GM10847 (cell line): ENCODE results near the gene RBFOX2.

Experiments used
- POLR2A ChIP-seq: IDR thresholded peaks from 2 replicates; pipeline ENCODE4 v1.6.1; 2011; ENCODE audit not compliant: insufficient read length; ENCODE audit errors: extremely low read depth

RBFOX2 gene

GRCh38 chr22:35758394-35758793, 270.2 kb downstream of the RBFOX2 start:
- TF ChIP-seq POLR2A, result no peak

GRCh38 chr22:35756722-35757121, 271.9 kb downstream of the RBFOX2 start:
- no peak for TF ChIP-seq POLR2A

GRCh38 chr22:35754761-35755160, 273.9 kb downstream of the RBFOX2 start:
- TF ChIP-seq POLR2A, result no peak

DNA sequence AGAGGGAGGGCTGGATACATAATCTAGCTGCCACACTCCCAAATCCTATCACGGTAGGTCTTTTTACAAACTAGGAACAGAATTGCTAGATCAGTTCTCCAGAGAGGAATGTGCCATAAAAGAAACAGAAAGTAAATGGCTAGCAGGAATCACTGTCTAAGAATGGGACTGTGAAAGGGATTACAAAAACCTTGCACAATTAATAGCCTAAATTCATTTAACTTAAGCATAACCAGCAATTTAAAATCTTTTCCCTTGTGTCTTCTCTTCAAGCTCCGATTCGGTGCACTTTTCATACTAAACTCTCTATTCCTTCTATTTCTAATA, 275.8 kb downstream of the RBFOX2 start:
- no peak for TF ChIP-seq POLR2A

GRCh38 chr22:35752006-35752862, 276.4 kb downstream of the RBFOX2 start:
- no peak for TF ChIP-seq POLR2A

- TF ChIP-seq POLR2A, result no peak
Measured at GRCh38 chr22:35749808-35750207, 278.8 kb downstream of the RBFOX2 start.

- TF ChIP-seq POLR2A, result no peak
Measured at GRCh38 chr22:35746946-35747703, 281.5 kb downstream of the RBFOX2 start.

GRCh38 chr22:35746248-35746647, 282.4 kb downstream of the RBFOX2 start:
- no peak for TF ChIP-seq POLR2A

GRCh38 chr22:35743326-35743860, 285.2 kb downstream of the RBFOX2 start:
- TF ChIP-seq POLR2A, result no peak

GRCh38 chr22:35742342-35743100, 286.1 kb downstream of the RBFOX2 start:
- TF ChIP-seq POLR2A, result no peak

DNA sequence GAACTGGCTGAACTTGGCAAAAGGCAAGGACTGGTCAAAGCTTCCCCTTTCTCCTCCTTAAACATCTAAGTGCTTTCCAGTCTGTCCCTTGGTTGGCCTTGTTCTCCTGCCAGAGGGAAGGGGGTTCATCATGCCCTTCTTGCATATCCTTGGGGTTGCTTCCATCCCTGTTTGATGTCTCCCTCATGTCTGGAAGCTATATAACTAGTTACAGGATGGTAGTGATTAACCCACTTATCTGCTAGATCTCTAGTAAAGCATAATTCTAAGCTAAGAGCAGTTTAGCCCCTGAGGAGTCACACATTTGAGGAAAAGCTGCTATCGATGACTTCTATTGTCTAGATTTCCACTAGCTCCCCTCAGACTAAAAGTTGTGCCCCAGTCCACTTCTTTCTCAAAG, 288.0 kb downstream of the RBFOX2 start:
- TF ChIP-seq POLR2A, result no peak

DNA sequence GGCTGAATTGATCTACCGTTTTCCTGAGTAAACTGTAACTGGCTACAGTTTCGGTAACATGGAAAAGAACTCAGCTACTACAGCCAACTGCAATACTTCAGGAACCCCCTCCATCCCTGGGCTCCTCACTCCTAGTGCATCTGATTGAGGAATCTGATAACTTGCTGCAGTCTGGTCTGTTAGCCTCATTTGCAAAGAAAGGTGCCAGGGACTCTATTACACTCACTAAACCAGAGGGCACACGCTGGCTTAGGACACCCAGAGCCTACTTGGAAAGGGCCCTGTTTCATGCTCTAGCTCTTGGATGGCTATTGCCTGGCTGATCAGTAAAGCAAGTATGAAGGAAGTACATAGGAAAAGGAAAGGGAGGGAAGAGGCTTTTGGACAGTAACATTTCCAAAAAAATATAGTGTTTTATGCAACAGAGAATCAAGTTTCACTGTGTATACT, 288.7 kb downstream of the RBFOX2 start:
- TF ChIP-seq POLR2A, result no peak

DNA sequence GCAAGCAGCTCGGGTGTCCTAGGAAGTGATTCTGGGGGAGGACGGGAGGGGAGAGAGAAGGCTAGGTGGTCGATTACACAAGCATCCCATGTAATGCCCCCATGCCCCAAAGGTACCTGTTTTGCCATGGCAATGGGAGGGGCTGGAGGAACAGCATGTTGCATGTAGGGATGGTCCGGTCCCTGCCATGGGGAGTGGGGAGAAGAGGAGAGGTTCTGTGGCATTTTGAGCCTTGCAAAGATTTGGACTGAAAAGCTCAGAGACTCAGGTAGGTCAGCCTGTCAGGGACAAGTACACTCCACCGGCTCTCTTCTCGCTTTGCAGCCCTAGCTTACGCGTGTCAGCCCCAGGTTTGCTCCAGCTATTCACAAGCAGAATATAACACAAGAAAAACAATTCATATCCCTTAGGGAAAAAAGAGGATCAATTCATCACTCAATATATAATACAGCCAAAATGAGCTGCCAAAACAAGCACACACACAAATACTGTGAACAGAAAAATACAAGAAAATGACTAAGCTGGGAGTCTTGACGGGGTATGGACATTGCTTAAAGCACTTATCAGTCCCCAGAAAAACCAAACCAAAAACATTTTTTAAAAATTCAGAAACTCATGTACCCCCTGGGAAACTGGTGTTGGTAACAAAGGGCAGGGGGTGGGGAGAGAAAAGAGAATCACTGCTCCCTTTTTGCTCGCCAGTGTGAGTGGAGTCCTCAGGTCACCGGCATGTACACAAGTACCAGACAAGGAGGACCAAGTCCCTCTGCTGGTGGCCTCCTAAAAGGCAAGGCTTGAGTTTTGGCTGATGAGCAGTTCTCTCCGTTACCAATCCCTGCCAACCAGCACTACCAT, 289.3 kb downstream of the RBFOX2 start:
- no peak for TF ChIP-seq POLR2A

DNA sequence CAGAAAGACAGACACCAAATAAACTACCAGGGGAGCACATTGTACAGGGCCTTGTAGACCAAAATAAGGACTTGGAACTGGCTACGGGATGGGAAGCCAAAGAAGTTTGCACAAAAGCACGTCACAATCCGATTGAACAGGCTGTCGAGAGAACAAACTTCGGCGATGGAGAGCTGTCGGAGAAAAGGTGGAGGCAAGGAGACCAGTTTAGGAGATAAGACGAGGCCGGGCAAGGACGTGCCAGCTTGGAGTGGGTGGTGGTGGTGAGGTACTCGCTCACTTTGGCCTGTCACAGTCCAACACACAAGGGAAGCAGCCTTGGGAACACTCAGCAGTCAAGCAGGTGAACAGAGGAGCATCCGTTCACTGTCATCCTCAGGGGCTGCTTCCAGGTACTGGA, 291.9 kb downstream of the RBFOX2 start:
- TF ChIP-seq POLR2A, result no peak
